H4 (cell line): ENCODE data around the gene ZIC1. TPM values are rescaled to one million over a fixed set of nuclear protein-coding genes. Genes with fewer than 3 reads are reported as not detected.

ENCODE experiments used
- DNase-seq: peaks from one replicate; pipeline ENCODE4 v3.0.0-alpha.2; 2015; ENCODE audit warnings: low spot score
- total RNA-seq: library from RNA; depleted of rRNA; stranded (reverse); fragments of >200 nt; shearing (Covaris generic); gene quantifications from 2 replicates; pipeline ENCODE4 v1.2.3, GENCODE V29; 2014

The ZIC1 gene
- total RNA-seq, 1 experiment from 2014 or later, result 20.8 TPM

DNA sequence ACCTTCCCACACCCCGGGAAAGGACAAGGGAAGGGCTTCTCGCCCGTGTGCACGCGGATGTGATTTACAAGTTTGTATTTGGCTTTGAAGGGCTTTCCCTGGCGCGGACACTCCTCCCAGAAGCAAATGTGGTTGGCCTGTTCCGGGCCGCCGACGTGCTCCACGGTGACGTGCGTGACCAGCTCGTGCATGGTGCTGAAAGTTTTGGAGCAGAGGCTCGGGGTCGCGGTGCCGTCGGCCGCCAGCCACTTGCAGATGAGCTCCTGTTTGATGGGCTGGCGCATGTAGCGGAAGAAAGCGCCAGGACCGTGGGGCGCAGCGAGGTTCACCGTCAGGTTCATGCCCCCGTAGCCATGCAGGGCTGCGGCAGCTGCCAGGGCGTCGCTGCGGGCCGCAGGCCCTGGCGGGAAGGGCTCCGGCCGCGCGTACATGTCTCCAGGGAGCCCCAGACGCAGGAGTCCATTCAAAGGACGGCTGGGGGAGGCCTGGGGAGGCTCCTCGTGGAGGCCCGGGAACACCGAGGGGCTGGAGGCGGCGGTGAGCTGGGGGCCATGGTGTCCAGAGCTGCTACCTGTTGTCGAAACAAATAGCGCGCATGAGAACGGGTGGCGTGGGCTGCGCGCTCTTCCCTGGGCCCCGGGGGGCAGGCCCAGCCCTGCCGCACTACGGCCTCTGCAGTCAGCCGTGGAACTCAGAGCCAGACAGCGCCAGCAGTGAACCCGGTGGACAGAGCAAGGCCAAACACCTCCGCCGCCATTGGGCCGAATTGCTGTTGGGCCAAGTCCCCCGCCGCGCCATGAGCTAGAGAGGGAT is 13.1 kb upstream of the ZIC1 start:
- DNase-seq, result no peak

DNA sequence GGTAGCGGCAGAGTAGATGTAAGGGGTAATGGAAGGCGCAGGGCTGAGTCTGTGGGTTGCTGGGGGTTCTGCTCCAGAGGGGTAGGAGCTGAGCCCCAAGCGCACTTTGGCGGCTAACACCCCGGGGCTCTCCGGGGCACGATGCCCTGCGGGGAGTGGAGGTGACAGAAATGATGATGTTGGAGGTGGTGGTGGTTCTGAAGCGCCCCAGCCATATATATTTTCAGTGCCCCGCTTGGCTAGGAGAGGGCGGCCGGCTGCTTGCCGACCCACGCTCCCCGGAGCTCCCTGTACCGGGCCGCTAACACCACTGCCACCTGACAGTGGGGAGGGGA is 12.5 kb upstream of the ZIC1 start:
- no peak for DNase-seq

DNA sequence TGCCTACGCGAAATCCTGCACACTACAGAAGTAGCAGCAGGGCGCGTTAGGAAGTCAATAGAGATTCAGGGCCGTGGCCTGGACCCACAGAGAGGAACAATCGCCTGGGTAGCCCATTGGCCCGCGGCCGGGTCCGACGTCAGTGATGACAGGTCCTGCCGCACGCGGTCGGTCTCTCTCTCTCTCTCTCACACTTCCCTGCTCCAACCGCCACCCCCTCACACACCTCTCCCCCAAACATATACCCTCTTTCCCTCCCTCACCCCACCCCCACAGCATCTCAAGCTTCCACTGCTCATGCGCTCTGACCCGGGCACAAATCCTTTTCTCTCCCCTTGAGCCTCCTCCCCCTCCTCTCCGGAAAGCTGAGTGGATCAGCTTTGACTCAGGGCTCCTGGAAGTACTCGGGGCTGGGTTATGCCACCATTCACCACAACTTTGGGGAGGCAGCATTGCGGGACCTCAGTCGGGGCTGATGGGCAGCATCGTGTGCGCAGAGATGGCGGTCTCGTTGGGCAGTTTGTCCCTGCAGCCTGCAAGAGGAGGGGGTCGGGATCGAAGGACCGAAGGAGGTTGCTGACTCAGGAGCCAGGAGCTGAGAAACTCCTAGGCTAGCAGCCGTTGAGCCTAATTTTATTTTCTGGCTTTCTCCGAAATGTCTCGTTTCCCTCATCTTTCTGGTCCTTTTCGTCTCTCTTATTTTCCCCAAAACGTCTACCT is 11.8 kb upstream of the ZIC1 start:
- DNase-seq, result no peak

DNA sequence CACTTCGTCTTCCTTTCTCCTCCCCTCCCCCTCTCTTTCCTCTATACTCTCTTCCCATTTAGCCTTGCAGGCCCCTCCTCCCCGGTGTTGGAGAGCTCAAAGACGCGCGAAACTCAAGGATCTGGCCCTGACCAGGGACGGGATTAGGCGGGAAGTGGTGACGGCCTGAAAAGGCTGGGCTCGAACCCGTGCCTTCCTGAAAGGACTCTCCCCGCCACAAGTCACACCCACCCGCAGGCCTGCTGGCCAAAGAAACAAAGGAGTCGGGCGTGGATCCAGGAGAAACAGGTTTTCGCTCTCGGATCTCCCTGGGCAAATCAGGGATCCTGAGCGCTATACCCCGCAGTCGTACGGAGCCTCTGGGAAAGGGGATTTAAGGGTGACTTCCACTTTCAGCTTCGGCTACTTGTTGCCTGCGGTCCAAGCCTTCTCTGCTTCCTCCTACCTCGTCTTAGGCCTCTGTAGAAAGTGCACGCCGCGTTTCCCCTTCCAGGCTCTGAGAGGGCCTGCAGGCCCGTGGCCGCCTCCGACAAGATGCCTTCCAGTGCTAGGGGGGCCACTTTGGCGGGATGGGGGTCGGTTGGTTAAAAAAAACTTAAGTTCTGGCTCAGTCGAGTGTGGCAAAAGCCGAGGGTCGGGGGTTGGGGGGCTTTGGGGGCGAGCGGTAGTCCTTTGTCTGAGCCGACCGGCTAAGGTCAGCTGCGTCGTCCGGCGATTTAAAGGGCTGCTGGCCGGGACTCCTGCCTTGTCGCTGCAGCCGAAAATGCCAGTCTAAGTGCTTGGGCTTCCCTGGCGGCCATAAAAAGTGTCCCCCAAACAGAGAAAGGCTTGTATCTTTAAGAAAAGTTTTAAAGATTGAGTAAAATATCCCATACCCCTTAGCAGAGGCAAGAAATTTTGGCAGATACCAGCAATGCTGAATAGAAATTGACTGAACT is 11.0 kb upstream of the ZIC1 start:
- DNase-seq, result no peak

DNA sequence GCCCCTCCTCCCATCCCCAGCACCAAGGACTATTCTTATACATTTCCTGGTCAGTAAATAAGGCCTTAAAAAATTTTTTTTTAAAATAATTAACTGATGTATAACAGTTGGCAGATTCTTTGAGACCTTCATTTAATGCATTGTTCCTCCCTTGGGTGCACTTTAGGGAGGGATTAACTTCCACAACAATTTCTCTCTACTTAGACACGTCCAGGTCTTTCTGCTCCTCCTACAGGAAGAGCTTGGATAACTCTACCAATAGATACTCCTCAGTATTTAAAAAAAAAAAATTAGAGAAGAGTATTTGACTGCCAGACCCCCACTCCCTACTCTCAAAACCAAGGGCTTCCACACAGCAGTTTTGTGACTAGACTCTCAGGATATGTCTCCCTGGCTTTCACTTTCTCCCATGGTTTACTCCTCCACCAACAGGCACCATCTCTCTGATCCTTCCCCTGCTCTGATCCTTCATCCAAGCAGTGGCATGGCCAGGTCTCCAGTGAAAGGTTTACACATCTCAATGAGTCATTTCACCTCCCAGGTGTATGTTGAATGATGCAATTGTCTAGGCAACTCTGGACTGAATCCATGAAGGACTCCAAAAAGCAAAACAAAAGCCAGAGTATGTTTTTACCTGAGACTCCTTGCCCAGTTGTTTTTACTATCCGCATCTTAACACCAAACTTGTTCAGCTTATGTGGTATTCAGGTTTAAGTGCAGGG is 10.2 kb upstream of the ZIC1 start:
- DNase-seq, result no peak

DNA sequence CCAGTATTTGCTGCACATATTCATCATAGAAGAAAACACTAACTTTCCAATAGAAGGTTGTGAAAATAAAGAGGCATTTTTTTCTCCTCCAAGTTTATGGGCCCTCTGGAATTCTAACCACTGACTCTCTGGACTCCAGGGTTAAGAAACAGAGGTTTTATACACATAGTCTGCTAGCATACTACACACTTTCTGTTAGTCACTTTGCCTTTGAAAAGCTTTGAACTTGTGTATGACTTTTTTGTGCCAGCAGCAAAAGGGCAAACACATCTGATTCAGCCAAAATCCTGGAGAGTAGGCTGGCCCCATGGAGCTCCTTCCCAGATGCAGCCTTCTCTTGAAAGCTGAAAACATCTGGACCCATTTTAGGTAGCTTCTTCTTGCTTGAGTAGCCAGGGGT is 9.1 kb upstream of the ZIC1 start:
- no peak for DNase-seq

DNA sequence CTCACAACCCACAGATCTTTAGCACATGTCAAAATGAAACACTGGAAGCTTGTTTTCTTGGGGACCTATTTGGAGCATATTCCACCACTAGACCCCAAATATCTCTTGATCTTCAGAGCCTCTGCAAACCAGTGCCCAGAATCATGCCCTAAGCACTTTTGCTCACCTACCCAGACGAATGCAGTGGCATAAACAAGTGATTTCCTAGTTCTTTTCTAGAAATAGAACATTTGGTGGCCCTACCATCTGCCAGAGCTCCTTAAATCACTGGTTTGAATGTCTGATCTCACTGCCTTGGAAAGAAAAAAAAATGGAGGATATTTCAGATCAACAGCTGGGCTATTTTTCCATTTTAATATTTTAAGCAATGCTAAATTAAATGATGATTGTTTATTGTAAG is 8.2 kb upstream of the ZIC1 start:
- DNase-seq, result no peak

DNA sequence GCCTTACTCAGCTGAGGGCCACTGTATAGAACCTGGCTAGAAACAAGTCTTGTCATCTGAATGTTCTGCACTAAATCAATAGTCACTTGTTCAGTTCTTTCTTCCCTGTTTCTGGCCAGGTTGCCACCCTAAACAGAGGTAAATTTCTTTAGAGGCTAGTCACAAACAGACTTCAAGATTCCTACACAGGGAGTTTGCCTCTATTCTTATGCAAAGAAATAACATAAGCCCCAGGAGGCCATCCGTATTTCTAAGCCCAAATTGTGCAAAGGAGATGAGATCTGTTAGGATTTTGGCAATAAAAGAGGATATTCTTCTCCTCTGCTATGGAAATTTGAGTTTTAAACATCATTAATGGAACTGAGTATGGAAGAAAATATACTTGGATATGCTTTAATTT is 7.7 kb upstream of the ZIC1 start:
- DNase-seq, result no peak

DNA sequence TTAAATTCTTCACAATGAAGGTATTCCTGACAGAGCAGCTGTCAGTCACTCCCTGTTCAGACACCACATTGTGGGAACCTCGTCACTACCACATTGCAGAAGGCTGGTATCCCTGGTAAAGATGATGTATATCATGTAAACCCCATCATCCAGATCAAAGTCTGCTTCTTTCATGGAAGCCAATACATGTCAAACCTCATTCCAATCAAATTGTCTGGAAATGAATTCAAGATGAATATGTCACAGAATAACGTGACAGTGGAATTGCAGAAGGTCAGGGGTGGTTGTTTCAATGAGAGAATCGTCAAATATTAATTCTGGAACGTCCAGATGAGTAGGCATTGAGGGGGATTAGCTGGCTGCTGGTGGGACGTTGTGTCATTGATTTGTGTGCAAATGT is 7.0 kb upstream of the ZIC1 start:
- no peak for DNase-seq

DNA sequence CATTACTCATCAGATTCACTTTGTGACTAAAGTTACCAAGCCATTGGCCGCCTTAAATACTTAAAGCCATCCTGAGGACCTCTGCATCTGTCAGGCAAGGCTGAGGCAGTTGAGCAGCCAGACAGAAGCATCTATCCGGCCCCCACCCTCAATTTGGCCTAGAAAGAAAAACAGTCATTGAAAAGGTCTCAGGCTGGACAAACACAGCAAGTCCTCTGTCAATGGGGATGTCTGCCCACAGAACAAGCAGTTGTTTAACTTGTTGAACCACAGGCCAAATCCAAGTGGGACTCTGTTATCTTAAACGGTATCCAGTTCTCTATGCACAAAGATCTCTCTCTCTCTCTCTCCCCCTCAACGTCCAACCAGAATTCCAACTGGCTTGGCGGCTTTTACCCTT is 5.7 kb upstream of the ZIC1 start:
- no peak for DNase-seq

DNA sequence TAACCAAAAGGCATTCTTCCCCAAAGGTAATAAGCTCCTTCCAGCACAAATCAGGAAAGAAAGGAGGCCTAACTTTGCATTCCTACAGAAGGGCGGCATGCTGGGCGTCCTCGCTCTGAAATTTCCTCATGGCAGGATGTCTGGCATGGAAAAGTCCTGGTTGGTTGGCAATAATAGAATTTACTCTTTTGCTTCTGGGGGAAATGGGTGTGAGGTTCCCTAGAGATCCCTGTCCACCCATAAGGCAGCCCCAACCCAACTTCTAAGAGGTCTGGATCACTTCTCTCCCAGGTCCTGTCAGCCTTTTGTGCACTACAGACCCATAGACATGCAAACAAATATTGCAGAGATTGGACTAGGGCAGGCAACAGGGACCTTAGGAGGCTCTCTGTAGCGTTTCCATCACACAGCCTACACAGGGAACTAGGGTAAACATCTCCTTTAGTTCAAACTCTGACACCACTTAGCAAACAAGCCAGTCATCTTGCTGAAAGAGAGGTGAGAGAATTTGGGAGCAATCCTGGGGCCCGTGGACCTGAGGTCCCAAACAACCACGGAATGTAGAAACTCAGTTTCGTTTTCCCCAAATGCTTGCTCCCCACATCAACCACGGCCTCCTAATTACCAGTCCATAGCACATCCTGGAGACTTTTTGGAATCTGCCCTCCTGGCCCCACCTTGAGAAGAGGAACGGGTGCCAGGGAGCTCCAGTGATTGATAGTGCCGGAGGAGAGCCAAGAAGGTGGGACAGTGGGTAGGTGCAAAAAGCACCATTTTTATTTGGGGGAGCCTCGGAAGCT is 5.0 kb upstream of the ZIC1 start:
- DNase-seq, result no peak

DNA sequence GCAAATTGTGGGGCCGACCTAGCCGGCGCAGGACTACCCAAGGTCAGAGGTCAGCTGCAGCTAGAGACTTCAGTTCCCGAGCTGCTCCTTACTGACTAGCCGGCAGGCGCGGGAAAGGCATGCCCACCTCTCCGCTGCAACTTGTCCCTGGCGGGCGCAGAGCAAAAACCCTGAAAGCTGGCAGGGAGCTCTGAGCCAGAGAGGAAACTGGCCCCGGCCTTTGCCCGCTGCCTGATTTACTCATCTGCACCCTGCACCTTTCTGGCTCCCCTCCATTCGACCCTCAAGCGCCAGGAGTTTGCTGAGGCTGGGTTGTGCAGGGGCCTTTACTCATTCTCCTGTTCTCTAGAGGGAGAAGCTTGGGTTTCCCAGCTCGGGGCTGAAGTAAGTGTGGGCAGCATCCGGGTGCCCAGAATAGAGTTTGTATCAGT is 4.3 kb upstream of the ZIC1 start:
- no peak for DNase-seq

DNA sequence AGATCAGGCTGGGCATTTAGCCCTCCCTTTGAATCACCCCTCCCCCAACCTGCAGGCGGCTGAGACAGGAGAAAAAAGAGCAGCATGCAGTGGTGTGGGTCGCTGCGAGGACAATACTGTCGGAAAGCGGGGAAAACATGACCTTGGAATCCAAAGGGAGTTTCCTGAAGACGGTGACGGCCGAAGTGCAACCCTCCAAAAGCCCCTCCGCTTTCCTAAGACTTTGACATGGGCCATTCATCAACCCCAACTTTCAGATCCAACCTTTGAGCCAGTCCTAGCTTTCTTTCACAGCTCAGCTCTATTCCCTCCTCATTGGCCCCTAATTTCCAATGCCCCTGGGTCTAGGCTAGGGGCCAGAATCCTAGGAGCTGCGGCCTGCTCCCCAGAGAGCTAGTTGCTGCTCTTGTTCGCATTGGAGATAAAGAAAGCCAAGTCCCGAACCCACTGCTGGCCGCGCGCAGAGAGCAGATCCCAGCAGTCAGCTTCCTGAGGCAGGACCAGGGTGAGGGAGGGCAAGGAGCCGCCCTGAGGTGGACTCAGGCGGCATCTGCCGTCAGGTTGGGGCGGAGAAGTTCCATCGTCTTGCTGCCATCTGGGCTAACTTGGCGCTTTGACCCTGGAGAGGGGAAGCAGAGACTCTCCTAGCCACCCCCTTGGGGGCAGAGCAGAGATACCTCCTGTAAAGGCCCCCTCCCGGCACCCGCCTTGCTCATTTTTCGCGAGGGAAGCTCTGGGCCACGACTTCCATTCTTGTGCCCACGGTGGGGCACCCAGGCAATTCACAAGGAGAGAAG is 3.7 kb upstream of the ZIC1 start:
- no peak for DNase-seq

DNA sequence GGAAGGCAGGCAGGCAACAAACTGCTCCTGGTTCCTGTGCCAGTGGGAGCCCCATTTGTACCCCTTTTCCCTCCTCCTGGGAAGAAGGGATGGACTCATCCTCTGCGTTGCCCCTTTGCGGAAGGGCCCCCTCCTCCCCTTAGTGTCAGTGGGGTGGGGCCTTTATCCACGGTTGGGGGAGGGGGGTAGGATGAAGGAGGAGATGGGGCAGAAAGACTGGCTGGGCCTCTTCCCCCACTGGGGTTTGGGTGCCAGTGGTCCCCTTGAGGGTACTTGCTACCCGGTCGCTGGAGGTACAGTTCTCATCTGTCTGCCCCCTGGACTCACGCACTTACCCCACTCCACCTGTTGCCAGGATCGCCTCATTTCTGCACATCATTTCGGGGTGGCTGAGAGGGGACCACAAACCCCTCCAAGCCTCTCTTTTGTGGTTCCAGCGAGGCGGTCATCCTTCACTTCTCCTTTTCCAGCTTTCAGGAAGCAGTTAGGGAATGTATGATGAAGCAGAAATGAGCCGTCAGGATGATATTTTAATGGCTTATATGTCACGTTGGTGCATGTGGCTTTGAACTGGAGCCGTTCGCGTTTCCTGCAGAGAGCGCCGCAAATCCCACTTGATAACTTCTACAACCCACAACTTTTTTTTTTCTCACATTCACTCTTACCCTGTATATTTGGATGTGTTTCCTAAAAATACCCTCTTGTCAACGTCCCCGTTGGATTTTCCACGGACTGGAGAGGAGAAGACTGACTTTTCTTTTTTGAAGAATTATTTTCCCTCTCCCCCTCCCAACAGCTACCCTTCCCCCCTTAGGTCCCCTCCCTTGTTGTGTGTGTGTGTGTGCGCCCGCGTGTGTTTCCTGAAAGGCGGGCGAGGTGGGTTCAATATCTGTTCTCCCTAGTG is 2.9 kb upstream of the ZIC1 start, which contains the start of gene ZIC4:
ZIC4 (minus strand) TSS at position 516 of the 904 bp plus-strand sequence. CDS start 3,746 bp downstream, outside the sequence.
- DNase-seq, result no peak

DNA sequence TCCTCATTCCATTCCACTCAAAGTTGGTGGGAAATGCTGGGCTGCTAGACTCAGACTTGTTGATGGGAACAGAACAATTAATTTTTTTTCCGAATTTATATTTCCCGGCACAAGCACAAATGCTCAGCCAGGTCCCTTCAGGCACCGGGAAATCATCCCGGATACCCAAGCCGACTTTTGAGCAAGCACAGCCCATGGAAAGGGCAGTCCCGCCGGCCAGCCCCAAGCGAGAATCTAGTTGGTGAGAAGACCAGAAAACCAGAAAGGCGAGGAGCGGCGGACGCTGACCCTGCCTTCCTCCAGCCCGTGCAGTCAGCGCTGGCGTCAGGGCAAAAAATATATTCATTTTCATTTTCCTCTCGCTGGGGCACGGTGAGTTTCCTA is 2.1 kb upstream of the ZIC1 start:
- DNase-seq, result no peak

DNA sequence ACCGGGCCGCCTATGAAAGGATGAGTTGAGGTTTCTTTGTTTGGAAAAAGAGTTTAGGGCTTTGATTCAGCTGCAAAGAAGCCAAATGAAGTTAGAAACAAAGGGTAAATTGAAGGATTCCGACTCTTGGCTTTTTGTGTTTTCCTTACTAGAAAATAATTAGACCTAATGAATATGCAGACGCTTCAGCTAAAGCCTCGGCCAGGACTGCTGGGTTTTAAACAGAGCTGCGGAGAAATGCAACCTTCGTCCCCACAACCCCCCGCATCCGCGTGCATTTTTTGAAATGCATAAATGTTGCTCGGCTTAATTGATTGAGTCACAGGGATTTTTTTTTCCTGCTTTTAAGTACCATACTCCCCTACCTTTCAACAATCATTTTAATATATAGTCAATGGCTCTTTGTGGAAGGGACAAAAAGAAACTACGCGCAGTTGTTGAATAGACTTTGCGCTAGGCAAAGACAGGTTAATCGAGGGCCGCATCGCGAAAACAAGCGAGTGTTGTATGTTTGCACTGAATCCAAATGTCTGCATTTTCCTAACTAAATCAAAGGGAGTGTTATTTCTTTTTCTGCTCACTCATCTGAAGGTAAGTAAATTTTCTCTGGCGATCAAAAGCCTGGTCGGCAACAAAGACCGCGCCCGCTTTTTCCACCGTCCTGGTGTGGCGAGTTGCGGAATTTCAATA is 1.5 kb upstream of the ZIC1 start:
- no peak for DNase-seq

DNA sequence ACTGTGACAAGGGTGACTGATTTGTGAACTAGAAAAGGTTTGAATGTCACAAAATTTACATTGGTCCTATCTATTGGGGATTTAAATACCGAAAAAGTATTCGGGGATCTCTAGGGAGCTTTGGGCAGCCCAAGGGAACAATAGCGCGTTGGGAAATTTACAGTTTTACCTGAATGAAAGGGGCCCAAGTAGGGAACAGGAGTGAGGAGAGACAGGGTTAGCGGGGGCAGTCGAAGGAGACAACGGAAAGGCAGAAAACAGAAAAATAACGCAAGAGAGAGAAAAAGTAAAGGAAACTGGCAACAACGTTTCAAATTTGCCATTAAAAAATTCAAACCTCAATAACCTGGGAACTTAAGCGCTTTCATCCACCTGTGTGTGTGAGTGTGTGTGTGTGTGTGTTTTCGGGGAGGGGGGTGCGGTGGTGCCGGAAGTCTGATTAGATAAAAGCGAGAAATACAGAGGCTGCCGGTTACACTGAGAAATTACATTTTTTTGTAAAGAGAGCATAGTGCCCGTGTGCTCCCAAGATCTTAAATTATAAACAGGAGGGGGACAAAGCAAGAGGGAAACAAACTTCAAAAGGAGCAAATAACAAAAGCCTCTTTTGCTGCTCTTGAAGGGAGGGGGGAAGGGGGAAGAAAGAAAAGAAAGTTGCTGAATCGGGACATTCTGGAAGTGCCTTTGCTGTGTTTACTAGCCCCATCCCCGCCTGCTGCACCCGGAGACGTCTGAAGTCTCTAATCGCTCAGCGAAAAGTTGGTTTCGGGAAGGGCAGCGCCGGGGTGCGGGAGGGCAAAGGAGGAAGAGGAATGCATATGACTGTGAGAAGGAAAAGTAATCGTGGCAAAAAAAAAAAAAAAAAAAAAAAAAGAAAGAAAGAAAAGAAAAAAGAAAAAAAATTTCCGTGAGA is 721 bp upstream of the ZIC1 start:
- peak; percentile 58 for DNase-seq
